Choroid plexus epithelial cell (primary cell): ENCODE measurements around the gene PLIN1.

Source experiments
- DNase-seq: peaks from one replicate; pipeline ENCODE4 v3.0.0-alpha.2; 2010; ENCODE audit warnings: low read depth
- H3K4me3 ChIP-seq: 2 replicates; pipeline ENCODE4 v1.5.1; 2011; ENCODE audit warnings: low read depth, mild to moderate bottlenecking, control low read depth, low read length, moderate library complexity
- TF ChIP-seq, protein P1 (sequence below): conservative IDR thresholded peaks from 2 replicates; pipeline ENCODE4 v1.5.1; 2011; ENCODE audit warnings: low read depth, mild to moderate bottlenecking, control low read depth, inconsistent platforms, low read length, moderate library complexity

The PLIN1 gene

DNA sequence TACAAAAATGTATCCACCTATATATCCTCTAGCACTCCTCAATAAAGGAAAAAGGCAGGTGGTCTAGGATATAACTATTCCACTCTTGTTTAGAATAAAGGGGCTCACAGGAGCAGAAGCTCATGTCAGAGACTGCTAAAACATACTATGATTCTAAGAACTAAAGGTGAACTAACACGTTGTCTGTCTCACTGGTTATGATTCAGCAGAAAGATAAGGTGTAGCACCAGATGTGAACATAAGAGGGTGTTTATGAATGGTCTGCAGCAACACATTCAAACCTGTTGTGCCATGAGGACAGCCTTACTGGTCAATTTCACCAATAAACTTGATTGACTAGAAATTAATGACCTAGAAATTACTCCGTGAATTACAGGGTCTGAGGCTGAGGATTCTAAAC, 6.8 kb upstream of the PLIN1 start:
- TF ChIP-seq, protein P1, sequence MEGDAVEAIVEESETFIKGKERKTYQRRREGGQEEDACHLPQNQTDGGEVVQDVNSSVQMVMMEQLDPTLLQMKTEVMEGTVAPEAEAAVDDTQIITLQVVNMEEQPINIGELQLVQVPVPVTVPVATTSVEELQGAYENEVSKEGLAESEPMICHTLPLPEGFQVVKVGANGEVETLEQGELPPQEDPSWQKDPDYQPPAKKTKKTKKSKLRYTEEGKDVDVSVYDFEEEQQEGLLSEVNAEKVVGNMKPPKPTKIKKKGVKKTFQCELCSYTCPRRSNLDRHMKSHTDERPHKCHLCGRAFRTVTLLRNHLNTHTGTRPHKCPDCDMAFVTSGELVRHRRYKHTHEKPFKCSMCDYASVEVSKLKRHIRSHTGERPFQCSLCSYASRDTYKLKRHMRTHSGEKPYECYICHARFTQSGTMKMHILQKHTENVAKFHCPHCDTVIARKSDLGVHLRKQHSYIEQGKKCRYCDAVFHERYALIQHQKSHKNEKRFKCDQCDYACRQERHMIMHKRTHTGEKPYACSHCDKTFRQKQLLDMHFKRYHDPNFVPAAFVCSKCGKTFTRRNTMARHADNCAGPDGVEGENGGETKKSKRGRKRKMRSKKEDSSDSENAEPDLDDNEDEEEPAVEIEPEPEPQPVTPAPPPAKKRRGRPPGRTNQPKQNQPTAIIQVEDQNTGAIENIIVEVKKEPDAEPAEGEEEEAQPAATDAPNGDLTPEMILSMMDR: no peak

DNA sequence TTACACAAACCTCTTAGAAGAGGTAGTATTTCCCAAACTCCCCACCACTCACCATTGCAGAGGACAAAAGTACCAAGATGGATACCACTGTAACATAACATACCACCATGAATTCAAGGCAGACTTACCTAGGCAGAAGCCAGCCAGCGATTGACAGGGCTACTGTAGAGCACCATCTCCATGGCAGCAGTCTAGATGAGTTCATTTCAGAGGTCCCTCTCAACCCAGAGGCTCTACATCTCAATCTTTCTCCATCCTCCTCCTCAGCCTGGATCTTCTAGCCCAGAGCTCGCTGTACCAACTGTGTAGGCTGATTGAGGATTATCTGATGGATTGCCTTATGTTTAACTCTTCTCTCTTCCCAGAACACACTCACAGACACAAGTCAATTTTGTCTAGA, 2.0 kb upstream of the PLIN1 start:
- no peak overlapping the region for H3K4me3 ChIP-seq
- TF ChIP-seq, protein P1: no peak
- DNase-seq: no peak

More for the DNA sequence above, 6.8 kb upstream of the PLIN1 start:
- no peak overlapping the region for H3K4me3 ChIP-seq
- DNase-seq: no peak

DNA sequence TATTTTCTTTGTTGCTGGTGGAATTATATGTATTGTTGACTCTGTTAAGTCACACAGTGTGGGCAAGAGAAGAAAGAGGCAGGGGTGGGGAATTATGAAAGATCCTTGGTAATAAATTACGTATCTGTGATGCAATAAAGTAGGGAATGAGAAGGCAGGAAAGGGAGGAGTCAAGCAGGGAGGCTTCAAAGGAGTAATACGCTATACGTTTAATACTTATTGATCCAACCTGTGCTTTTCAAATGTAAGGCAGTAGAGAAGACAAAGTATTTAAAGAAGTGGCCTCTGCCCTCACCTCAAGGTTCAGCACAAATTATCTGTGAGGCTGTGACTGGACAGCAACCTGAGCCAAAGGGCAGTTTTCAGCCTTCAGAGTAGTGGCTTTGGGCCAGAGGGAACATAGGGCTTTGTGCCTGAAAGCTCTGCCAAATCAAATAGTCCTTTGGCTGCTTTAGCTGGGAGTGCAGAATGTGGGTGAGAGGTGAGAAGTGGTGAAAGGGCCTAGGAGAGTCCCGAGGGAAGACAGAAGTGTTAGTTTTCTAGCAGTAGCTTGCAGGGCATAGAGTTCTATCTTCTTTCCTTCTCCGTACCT, 1.2 kb upstream of the PLIN1 start:
- TF ChIP-seq, protein P1: no peak
- peak; percentile 89 for DNase-seq
- peak overlapping the region; percentile 4 for H3K4me3 ChIP-seq

DNA sequence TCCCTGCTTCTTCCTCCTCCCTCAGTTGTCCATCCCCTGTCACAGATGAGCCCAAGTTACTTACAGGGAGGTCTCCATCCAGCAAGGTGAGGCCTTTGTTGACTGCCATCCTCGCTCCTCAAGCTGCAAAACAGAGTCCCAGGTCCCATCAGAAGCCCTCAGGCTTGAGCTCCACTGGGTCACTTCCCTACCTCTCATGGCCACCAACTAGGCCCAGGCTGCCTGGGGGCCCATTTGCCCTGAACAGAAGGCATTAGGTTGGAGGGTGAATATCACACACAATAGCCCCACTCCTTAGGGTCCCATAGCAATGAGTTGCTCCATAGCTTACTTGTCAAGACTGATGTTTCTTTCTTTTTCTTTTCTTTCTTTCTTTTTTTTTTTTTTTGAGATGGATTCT, 1.8 kb downstream of the PLIN1 start:
- DNase-seq: no peak
- TF ChIP-seq, protein P1: no peak
- no peak overlapping the region for H3K4me3 ChIP-seq

DNA sequence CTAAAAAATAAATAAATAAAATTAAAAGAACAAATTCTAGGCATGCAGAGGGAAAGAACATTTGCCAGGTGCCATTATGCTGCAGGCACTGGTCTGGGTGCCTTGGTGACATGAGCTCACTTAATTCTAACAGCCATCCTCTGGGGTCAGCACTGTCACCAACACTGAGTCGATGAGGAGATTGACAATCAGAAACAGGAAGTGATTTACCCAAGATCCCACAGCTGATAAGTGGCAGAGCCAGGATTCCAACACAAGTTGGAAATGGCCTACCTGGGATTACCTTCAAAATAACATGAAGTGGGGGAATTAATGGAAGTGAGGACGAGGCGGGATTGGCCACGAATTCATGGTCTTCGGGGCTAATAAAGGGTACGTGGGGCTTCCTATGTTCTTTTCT, 3.6 kb downstream of the PLIN1 start:
- no peak for DNase-seq
- no peak overlapping the region for H3K4me3 ChIP-seq
- TF ChIP-seq, protein P1: no peak

DNA sequence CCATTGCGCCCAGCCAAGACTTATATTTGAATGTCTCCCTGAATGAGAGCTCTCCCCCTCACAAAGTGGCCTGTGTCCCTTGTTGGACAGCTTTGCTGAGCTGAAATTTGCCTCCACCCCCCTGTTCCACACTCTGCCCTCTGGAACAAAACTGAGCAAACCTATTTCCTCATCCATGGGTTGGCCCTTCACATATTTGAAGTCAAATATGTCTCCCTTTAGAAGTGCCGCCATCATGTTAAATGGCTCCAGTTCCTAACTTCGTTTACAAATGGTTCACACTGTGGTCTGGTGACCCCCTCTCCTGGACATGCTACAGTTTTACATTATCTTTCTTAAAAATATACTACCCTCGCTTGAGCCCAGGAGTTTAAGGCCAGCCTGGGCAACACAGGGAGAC, 4.6 kb downstream of the PLIN1 start:
- no peak overlapping the region for H3K4me3 ChIP-seq
- TF ChIP-seq, protein P1: peak; percentile 7
- DNase-seq: peak; percentile 12

DNA sequence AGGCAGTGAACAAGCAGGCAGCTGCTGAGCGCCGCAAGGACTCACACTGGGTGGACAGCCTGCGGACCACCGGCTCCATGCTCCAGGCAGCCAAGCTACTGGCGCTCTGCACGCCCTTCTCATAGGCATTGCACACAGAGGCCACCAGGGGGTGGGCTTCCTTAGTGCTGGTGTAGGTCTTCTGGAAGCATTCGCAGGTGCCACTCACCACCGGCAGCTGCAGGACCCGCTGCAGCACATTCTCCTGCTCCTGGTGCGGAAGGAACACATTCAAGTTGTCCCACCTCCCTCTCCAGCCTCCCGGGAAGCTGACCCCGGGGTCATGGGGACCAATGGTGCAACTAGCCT, 6.0 kb downstream of the PLIN1 start:
- DNase-seq: peak; percentile 52
- no peak overlapping the region for H3K4me3 ChIP-seq
- TF ChIP-seq, protein P1: peak; percentile 66
